Parietal lobe (tissue), 1 donor: ENCODE results near the gene KATNIP. TPM values are rescaled to one million over a fixed set of nuclear protein-coding genes. Genes with fewer than 3 reads are reported as not detected.

Experiments used
- total RNA-seq: library from RNA; depleted of rRNA; stranded (reverse); fragments of >200 nt; gene quantifications from one replicate; pipeline ENCODE4 v1.2.3, GENCODE V29; 2014

Gene KATNIP
- 41.0 TPM for total RNA-seq

DNA sequence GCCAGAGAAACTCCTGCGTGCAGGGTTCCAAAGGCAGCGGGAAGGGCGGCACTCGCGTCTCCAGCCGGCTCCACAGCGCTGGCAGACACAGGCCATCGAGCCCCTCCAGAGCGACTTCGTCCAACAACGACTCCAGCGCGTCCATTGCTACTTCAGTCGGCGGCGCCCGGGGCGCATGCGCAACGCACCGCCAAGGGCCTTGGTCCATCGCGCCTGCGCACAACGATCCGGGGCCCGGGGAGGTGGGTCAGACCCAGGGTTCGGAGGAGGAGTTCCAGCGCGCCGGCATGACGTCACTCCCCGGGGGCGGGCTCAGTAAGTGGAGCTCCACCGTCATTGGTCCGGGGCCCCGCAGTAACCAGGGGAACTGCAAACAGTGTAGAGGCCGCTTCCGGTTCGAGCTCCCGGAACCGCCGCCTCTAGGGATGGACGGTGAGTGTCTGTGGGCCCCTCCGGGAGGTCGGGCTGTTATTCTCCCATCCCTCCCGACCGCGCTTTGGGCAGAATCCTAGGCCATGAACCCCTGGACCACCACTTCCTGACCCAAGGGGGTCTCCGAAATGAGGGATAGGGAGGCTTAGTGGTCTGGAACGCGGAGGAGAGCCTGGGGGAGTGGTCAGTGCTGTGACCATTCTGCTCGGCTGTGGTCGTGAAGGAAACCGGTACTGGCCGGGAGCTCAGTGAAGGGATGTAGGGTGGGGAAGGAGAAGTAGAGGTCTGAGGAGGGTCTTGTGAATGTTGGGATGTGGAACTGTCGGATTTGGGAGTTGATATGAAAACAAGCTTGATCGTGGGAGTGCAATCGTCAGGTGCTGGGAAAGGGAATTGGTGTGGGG is at the start of gene KATNIP, which contains the start of gene GTF3C1:
KATNIP (plus strand) TSS at position 399 of the 836 bp plus-strand sequence; CDS start at position 426, 27 bp downstream.
GTF3C1 (minus strand) TSS at position 168 of the 836 bp plus-strand sequence; CDS start at position 145, 23 bp downstream.

Other genes starting within 250 kb of the KATNIP start
- 3.4 TPM for gene IL4R, start 236.2 kb upstream of the KATNIP start, total RNA-seq
- gene IL21R, start 148.0 kb upstream of the KATNIP start, total RNA-seq = not detected
- gene GTF3C1, start 231 bp upstream of the KATNIP start, total RNA-seq = 84.2 TPM